Measurements from ENCODE around the gene NFE2L2. TPM values are rescaled to one million over a fixed set of nuclear protein-coding genes. Genes with fewer than 3 reads are reported as not detected.

Gene NFE2L2
- total and polyA plus RNA-seq, 9 of the 15 experiments (the other 6 are each of a cell fraction or from before 2014, with no cell fraction given): 29.3 to 120 (median 59.3) TPM

GRCh38 chr2:177264693-177265587, at the start of gene NFE2L2 (continued):
- TF ChIP-seq RBM25 (IDR thresholded peaks at IDR 0.05; ENCODE audit: low read depth, low read length, severe bottlenecking) (no peak), HMGN3 (IDR thresholded peaks at IDR 0.05; ENCODE audit: borderline replicate concordance, extremely low read depth, insufficient read length, low read depth, low read length) (peak; percentile 80), STAG1 (CRISPR knock-in tag; IDR thresholded peaks at IDR 0.05; ENCODE audit: borderline replicate concordance) (no peak), RBM22 (IDR thresholded peaks at IDR 0.05; ENCODE audit: low read depth, low read length, poor library complexity, severe bottlenecking) (peak; percentile 88), ZNF584 (CRISPR knock-in tag; IDR thresholded peaks at IDR 0.05; ENCODE audit: low read depth) (peak; percentile 81), MEF2D (tag; conservative IDR thresholded peaks at IDR 0.05; ENCODE audit: low read depth) (peak; percentile 76), TAF15 (IDR thresholded peaks at IDR 0.05; ENCODE audit: low read depth, low read length) (no peak), RBM14 (IDR thresholded peaks at IDR 0.05; ENCODE audit: borderline replicate concordance, insufficient read depth, low read depth, low read length) (peak; percentile 77; the same call in 1 of the 2 replicates), PCBP1 (IDR thresholded peaks at IDR 0.05; ENCODE audit: low read depth, low read length, poor library complexity, severe bottlenecking) (peak; percentile 28), POLR3A (IDR thresholded peaks at IDR 0.05; ENCODE audit: borderline replicate concordance, extremely low read depth, insufficient read depth, insufficient read length) (no peak), TEAD1 (CRISPR knock-in tag; IDR thresholded peaks at IDR 0.05) (0 out of 4 replicates have a peak, but pooled peaks have one; percentile 26 to 80), EGR1 (conservative IDR thresholded peaks at IDR 0.05) (peak; percentile 99), TCFL5 (CRISPR knock-in tag; conservative IDR thresholded peaks at IDR 0.05) (no peak), LCOR (CRISPR knock-in tag; IDR thresholded peaks at IDR 0.05) (peak; percentile 98), XRCC5 (IDR thresholded peaks at IDR 0.05; ENCODE audit: low read depth, low read length) (peak; percentile 80; the same call in 1 of the 2 replicates), CEBPB (tag; IDR thresholded peaks at IDR 0.05) (peak; percentile 95), HDAC1 (IDR thresholded peaks at IDR 0.05) (peak in 1 of 2 experiments; percentile 69; a peak in 3 of 4 replicates), MYC (IDR thresholded peaks at IDR 0.05; ENCODE audit: low read depth, low read length) (peak; percentile 96), MYC (CRISPR knock-in tag; IDR thresholded peaks at IDR 0.05; ENCODE audit: borderline replicate concordance, low read depth) (peak; percentile 93), DPF2 (IDR thresholded peaks at IDR 0.05) (peak; percentile 87), THRA (IDR thresholded peaks at IDR 0.05) (no peak; the same call in 1 of the 2 replicates)

Measured in K562 (cell line).